Right hindlimb (tissue), 1 donor: ENCODE results near the gene EXOC6B.

Source experiments
- DNase-seq: peaks from one replicate; pipeline ENCODE4 v3.0.0-alpha.2; 2018

The EXOC6B gene

GRCh38 chr2:72204156-72204785, 621.6 kb downstream of the EXOC6B start:
- peak; percentile 51 for DNase-seq

- no peak for DNase-seq
These were observed 627.1 kb downstream of the EXOC6B start for GRCh38 chr2:72198532-72199241.

- DNase-seq, result no peak
These were observed 632.1 kb downstream of the EXOC6B start for GRCh38 chr2:72193723-72194122.

- DNase-seq, result no peak
These were observed 634.4 kb downstream of the EXOC6B start for GRCh38 chr2:72191441-72191840.

- DNase-seq, result no peak
These were observed 640.6 kb downstream of the EXOC6B start for GRCh38 chr2:72185206-72185605.

GRCh38 chr2:72183466-72183865, 642.4 kb downstream of the EXOC6B start:
- no peak for DNase-seq

- no peak for DNase-seq
These were observed 642.8 kb downstream of the EXOC6B start for GRCh38 chr2:72183016-72183415.

- DNase-seq, result no peak
These were observed 643.3 kb downstream of the EXOC6B start for GRCh38 chr2:72182547-72182946.

GRCh38 chr2:72181616-72182015, 644.2 kb downstream of the EXOC6B start:
- no peak for DNase-seq

- DNase-seq, result no peak
These were observed 645.5 kb downstream of the EXOC6B start for GRCh38 chr2:72180351-72180750.

- no peak for DNase-seq
These were observed 647.3 kb downstream of the EXOC6B start for GRCh38 chr2:72178551-72178950.

GRCh38 chr2:72176281-72176680, 649.6 kb downstream of the EXOC6B start:
- DNase-seq, result no peak

GRCh38 chr2:72175636-72176035, 650.2 kb downstream of the EXOC6B start:
- no peak for DNase-seq

- no peak for DNase-seq
These were observed 652.1 kb downstream of the EXOC6B start for GRCh38 chr2:72173640-72174321.

- DNase-seq, result no peak
These were observed 653.4 kb downstream of the EXOC6B start for GRCh38 chr2:72172478-72172877.

- no peak for DNase-seq
These were observed 659.6 kb downstream of the EXOC6B start for GRCh38 chr2:72166279-72166678.

- no peak for DNase-seq
These were observed 660.0 kb downstream of the EXOC6B start for GRCh38 chr2:72165792-72166191.

GRCh38 chr2:72162574-72162973, 663.3 kb downstream of the EXOC6B start:
- no peak for DNase-seq

- no peak for DNase-seq
These were observed 666.4 kb downstream of the EXOC6B start for GRCh38 chr2:72159211-72159993.

- DNase-seq, result no peak
These were observed 667.7 kb downstream of the EXOC6B start for GRCh38 chr2:72157871-72158771.

GRCh38 chr2:72156872-72157271, 669.0 kb downstream of the EXOC6B start:
- no peak for DNase-seq

- DNase-seq, result no peak
These were observed 670.1 kb downstream of the EXOC6B start for GRCh38 chr2:72155737-72156136.
